A673 (cell line): ENCODE results near the gene SOBP. TPM values are rescaled to one million over a fixed set of nuclear protein-coding genes. Genes with fewer than 3 reads are reported as not detected.

ENCODE experiments used
- BruUV-seq: library from RNA; stranded (reverse); fragments of 400-500 nt; replicated peaks from 2 replicates; lab custom pipeline; 2021; lab: Mats Ljungman, UMichigan
- CTCF ChIA-PET: fragments of 300-600 bp; sonication (Branson Sonifier 250); formaldehyde crosslinking; loops from one replicate; lab custom pipeline; 2022; ENCODE audit warnings: antibody characterized with exemption; lab: Charles Lee
- POLR2A ChIA-PET: fragments of 300-600 bp; sonication (Branson Sonifier 250); formaldehyde crosslinking; loops from one replicate; lab custom pipeline; 2022; ENCODE audit warnings: antibody characterized with exemption; ENCODE audit not compliant: low non-redundant PET; lab: Charles Lee
- DNase-seq: peaks from one replicate; pipeline ENCODE4 v3.0.0-alpha.2; 2015; ENCODE audit warnings: low spot score
- H3K27ac ChIP-seq: fragments of 200-600 bp; sonication (generic); 2 replicates; pipeline ENCODE4 v1.5.1; 2016; ENCODE audit warnings: mixed run types, low read depth, mild to moderate bottlenecking, mixed read lengths, antibody characterized with exemption, low read length; ENCODE audit not compliant: poor library complexity, severe bottlenecking
- H3K27me3 ChIP-seq: fragments of 200-600 bp; sonication (generic); replicated peaks from 2 replicates; pipeline ENCODE4 v1.6.1; 2017; ENCODE audit warnings: mixed run types, low read depth, mild to moderate bottlenecking, mixed read lengths, antibody characterized with exemption, low read length; ENCODE audit not compliant: insufficient read depth, poor library complexity
- H3K36me3 ChIP-seq: fragments of 200-600 bp; sonication (generic); 2 replicates; pipeline ENCODE4 v1.6.1; 2016; ENCODE audit warnings: mixed run types, mild to moderate bottlenecking, mixed read lengths, antibody characterized with exemption, low read length; ENCODE audit not compliant: insufficient read depth, poor library complexity, severe bottlenecking
- H3K4me1 ChIP-seq: fragments of 200-600 bp; sonication (generic); 2 replicates; pipeline ENCODE4 v1.6.1; 2017; ENCODE audit warnings: mixed run types, mild to moderate bottlenecking, mixed read lengths, antibody characterized with exemption, low read length; ENCODE audit not compliant: insufficient read depth, poor library complexity, severe bottlenecking
- H3K4me3 ChIP-seq: fragments of 200-600 bp; sonication (generic); 2 replicates; pipeline ENCODE4 v1.5.1; 2016; ENCODE audit warnings: low read depth, mixed run types, mild to moderate bottlenecking, mixed read lengths, low read length; ENCODE audit not compliant: poor library complexity, severe bottlenecking
- H3K9me3 ChIP-seq: fragments of 200-600 bp; sonication (generic); 2 replicates; pipeline ENCODE4 v1.6.1; 2016; ENCODE audit warnings: mixed run types, low read depth, mild to moderate bottlenecking, mixed read lengths, antibody characterized with exemption, low read length; ENCODE audit not compliant: poor library complexity, severe bottlenecking
- EZH2 ChIP-seq: fragments of 200-600 bp; sonication (generic); IDR thresholded peaks from 2 replicates; pipeline ENCODE4 v1.6.1; 2017; ENCODE audit warnings: borderline replicate concordance, low read depth, mild to moderate bottlenecking, mixed read lengths, antibody characterized with exemption, low read length; ENCODE audit not compliant: poor library complexity, severe bottlenecking
- intact Hi-C: fragments of 100-400 bp; cut with micrococcal nuclease; formaldehyde crosslinking; loops from one replicate; pipeline ENCODE4 v1.10.0; 2022; ENCODE audit not compliant: unreplicated experiment
- total RNA-seq: library from RNA; stranded (reverse); gene quantifications from 2 replicates; pipeline ENCODE4 v1.2.3, GENCODE V29; 2021
- TF ChIP-seq, protein P1 (sequence below): fragments of 300-800, 200-600 bp; sonication (generic); conservative IDR thresholded peaks from 2 replicates; pipeline ENCODE4 v1.5.1; 2017; ENCODE audit warnings: low read depth, mild to moderate bottlenecking, antibody characterized with exemption, low read length, moderate library complexity, mixed read lengths

SOBP gene
- total RNA-seq, 1 experiment from 2014 or later = 3.3 TPM

DNA sequence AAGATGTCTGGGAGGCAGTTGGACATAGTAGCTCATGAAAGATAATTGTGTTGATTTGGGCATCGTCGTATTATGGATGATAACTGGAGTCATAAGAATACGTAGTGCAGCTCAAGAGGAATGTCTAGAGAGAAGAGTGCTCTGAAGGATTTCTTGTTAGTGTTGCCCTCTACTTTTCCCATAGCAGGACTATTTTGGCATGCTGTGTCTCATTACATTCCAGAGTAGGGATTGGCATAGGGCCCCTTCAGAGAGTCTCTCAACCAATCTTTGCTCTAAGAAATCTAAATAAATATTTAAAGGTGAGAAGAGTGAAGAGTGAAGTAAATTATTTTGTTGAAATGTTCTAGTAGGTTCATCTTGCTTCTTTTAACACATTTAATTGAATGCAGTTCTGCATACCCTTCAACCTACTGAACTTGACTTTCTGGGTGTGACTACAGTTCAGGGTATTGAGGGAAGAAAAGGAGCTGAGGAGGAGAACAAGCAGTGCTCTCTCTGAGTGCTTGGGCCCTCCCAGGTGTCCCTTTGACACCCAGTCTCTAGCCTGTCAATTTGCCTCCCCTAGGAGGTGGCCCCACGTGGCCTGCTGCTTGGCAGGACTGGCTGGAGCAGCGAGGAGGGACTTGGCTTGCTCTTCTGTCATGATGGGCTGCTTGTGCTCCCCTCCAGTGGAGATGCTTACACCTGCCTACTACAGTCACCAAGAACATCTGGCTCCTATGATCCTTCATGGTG, 33.3 kb downstream of the SOBP start:
- H3K9me3 ChIP-seq = no peaks in the 10 kb centered on the region
- H3K27ac ChIP-seq = no peak overlapping the region
- intact Hi-C loops = no loop called here
- no peaks in the 10 kb centered on the region for H3K4me1 ChIP-seq
- DNase-seq = no peak
- CTCF ChIA-PET = no interaction called here
- TF ChIP-seq EZH2 = no peak
- TF ChIP-seq, protein P1, sequence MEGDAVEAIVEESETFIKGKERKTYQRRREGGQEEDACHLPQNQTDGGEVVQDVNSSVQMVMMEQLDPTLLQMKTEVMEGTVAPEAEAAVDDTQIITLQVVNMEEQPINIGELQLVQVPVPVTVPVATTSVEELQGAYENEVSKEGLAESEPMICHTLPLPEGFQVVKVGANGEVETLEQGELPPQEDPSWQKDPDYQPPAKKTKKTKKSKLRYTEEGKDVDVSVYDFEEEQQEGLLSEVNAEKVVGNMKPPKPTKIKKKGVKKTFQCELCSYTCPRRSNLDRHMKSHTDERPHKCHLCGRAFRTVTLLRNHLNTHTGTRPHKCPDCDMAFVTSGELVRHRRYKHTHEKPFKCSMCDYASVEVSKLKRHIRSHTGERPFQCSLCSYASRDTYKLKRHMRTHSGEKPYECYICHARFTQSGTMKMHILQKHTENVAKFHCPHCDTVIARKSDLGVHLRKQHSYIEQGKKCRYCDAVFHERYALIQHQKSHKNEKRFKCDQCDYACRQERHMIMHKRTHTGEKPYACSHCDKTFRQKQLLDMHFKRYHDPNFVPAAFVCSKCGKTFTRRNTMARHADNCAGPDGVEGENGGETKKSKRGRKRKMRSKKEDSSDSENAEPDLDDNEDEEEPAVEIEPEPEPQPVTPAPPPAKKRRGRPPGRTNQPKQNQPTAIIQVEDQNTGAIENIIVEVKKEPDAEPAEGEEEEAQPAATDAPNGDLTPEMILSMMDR = no peak
- POLR2A ChIA-PET = interaction anchor here (0.5 kb wide), 1 partner anchor 344 kb away, joined by 4 read pairs; no protein-coding TSS in a partner anchor
- H3K27me3 ChIP-seq = no peaks in the 10 kb centered on the region
- H3K36me3 ChIP-seq = no peaks in the 10 kb centered on the region
- H3K4me3 ChIP-seq = no peak overlapping the region
- no TSS peak for BruUV-seq

- no peaks in the 10 kb centered on the region for H3K36me3 ChIP-seq
- ChIA-PET CTCF (no interaction called here), POLR2A (no interaction called here)
- H3K27me3 ChIP-seq = no peaks in the 10 kb centered on the region
- no peaks in the 10 kb centered on the region for H3K4me1 ChIP-seq
- H3K27ac ChIP-seq = no peak overlapping the region
- TF ChIP-seq EZH2 = no peak
- TF ChIP-seq, protein P1 = no peak
- H3K4me3 ChIP-seq = no peak overlapping the region
- BruUV-seq = no TSS peak
- no peak for DNase-seq
- no peaks in the 10 kb centered on the region for H3K9me3 ChIP-seq
- intact Hi-C loops = no loop called here
Measured at GRCh38 chr6:107523794-107524193, 33.9 kb downstream of the SOBP start.

DNA sequence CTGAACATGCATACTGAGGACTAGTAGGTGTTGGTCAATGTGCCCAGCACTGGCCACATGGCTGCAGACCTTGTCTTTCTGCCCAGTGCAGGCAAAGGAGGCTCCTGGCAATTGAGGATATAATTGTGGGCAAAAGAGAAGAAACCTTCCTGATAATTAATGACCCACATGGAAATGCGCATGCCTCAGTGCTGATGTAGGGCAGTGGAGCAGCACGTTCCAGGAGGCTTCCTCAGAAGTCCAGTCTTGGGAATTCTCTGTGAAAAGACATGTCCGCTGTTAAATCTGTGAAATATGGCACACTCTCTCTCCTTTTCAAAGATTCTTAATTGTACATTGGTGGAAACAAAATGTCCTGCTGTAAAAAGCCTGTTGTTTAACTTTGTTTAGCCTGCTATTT, 34.7 kb downstream of the SOBP start:
- H3K27ac ChIP-seq = no peak overlapping the region
- BruUV-seq = no TSS peak
- ChIA-PET POLR2A (interaction anchor here (0.6 kb wide), 1 partner anchor 1439 kb away, joined by 5 read pairs; the partner anchor contains the start of gene PRDM1), CTCF (no interaction called here)
- no peak for DNase-seq
- no peaks in the 10 kb centered on the region for H3K9me3 ChIP-seq
- H3K36me3 ChIP-seq = no peaks in the 10 kb centered on the region
- no peaks in the 10 kb centered on the region for H3K4me1 ChIP-seq
- intact Hi-C loops = no loop called here
- TF ChIP-seq, protein P1 = no peak
- no peak for TF ChIP-seq EZH2
- H3K27me3 ChIP-seq = no peaks in the 10 kb centered on the region
- no peak overlapping the region for H3K4me3 ChIP-seq
